NCI-H1092 treated with DMSO at 0.1 percent for 48 hours (cell line): ENCODE data around the gene MICU2.
"Not testable (repeated sequence)": the region's sequence is repeated elsewhere in the genome, so short reads cannot be mapped to it uniquely, and the experiment has no call there.

Source experiments
- DNase-seq: peaks from one replicate; lab custom pipeline; 2025; lab: John Stamatoyannopoulos, UW

The MICU2 gene

GRCh38 chr13:21594715-21595545, 9.0 kb downstream of the MICU2 start:
- no peak for DNase-seq

- not testable (repeated sequence) for DNase-seq
Observed at GRCh38 chr13:21590665-21591456, 13.1 kb downstream of the MICU2 start.

- DNase-seq: no peak
Observed at GRCh38 chr13:21590231-21590630, 13.7 kb downstream of the MICU2 start.

- DNase-seq: not testable (repeated sequence)
Observed at GRCh38 chr13:21589510-21589909, 14.5 kb downstream of the MICU2 start.

- DNase-seq: not testable (repeated sequence)
Observed at GRCh38 chr13:21588411-21588810, 15.6 kb downstream of the MICU2 start.

- no peak for DNase-seq
Observed at GRCh38 chr13:21584973-21585592, 18.9 kb downstream of the MICU2 start.

- no peak for DNase-seq
Observed at GRCh38 chr13:21583478-21583877, 20.5 kb downstream of the MICU2 start.

- DNase-seq: no peak
Observed at GRCh38 chr13:21580736-21581135, 23.2 kb downstream of the MICU2 start.

- DNase-seq: no peak
Observed at GRCh38 chr13:21579754-21580316, 24.1 kb downstream of the MICU2 start.

GRCh38 chr13:21578748-21579147, 25.2 kb downstream of the MICU2 start:
- no peak for DNase-seq

GRCh38 chr13:21576426-21576825, 27.5 kb downstream of the MICU2 start:
- DNase-seq: no peak

- no peak for DNase-seq
Observed at GRCh38 chr13:21573920-21574712, 29.9 kb downstream of the MICU2 start.

GRCh38 chr13:21569686-21570085, 34.3 kb downstream of the MICU2 start:
- no peak for DNase-seq

GRCh38 chr13:21568854-21569253, 35.1 kb downstream of the MICU2 start:
- no peak for DNase-seq

- no peak for DNase-seq
Observed at GRCh38 chr13:21567714-21568113, 36.3 kb downstream of the MICU2 start.

- no peak for DNase-seq
Observed at GRCh38 chr13:21557995-21558394, 46.0 kb downstream of the MICU2 start.

GRCh38 chr13:21556051-21556450, 47.9 kb downstream of the MICU2 start:
- no peak for DNase-seq

GRCh38 chr13:21553261-21553660, 50.7 kb downstream of the MICU2 start:
- not testable (repeated sequence) for DNase-seq

GRCh38 chr13:21550918-21551317, 53.1 kb downstream of the MICU2 start:
- no peak for DNase-seq

GRCh38 chr13:21549633-21550032, 54.3 kb downstream of the MICU2 start:
- DNase-seq: no peak

- no peak for DNase-seq
Observed at GRCh38 chr13:21548577-21548976, 55.4 kb downstream of the MICU2 start.

GRCh38 chr13:21546372-21546771, 57.6 kb downstream of the MICU2 start:
- no peak for DNase-seq
